Thyroid gland (tissue), 4 donors: ENCODE data around the gene ELMO3. TPM values are rescaled to one million over a fixed set of nuclear protein-coding genes. Genes with fewer than 3 reads are reported as not detected.
A peak's percentile ranks its signal among the peaks of the same experiment; 100 is the strongest.

ENCODE experiments used
- DNase-seq, 2 donors: peaks; one replicate each; pipeline ENCODE4 v3.0.0-alpha.2; 2019
- H3K27ac ChIP-seq, 3 donors: fragments of 200-600 bp; sonication (generic); 1 replicate in 2 of 3; 2 replicates in 1 of 3; pipeline ENCODE4 v1.5.1; 2016 to 2019; ENCODE audit warnings: mild to moderate bottlenecking in 1 of 3, moderate library complexity in 1 of 3
- H3K27me3 ChIP-seq: fragments of 200-600 bp; sonication (generic); one replicate; pipeline ENCODE4 v1.5.1; 2019
- H3K36me3 ChIP-seq, 2 donors: fragments of 200-600 bp; sonication (generic); one replicate each; pipeline ENCODE4 v1.5.1; 2016 to 2019
- H3K4me1 ChIP-seq, 2 donors: fragments of 200-600 bp; sonication (generic); one replicate each; pipeline ENCODE4 v1.5.1; 2017 to 2019
- H3K4me3 ChIP-seq, 3 donors: fragments of 200-600 bp; sonication (generic); replicated peaks in 1 of 3; 1 replicate in 2 of 3; 2 replicates in 1 of 3; pipeline ENCODE4 v1.5.1; 2016; ENCODE audit warnings: mild to moderate bottlenecking in 1 of 3
- H3K9me3 ChIP-seq: fragments of 200-600 bp; sonication (generic); one replicate; pipeline ENCODE4 v1.5.1; 2017
- POLR2A ChIP-seq, 2 donors: fragments of 450-650 bp; IDR thresholded peaks; one replicate each; pipeline ENCODE4 v1.6.1; 2017; ENCODE audit warnings: antibody characterized with exemption in 2 of 2, mild to moderate bottlenecking in 2 of 2, moderate library complexity in 1 of 2
- WGBS, 2 donors: methylation state at CpG; one replicate each; pipeline ENCODE4 v1.1.5; 2017; 5-methylcytosine and 5-hydroxymethylcytosine counted together
- intact Hi-C: fragments of 100-400 bp; cut with DNase I; formaldehyde crosslinking; loops from one replicate; pipeline ENCODE4 v1.15.1; 2023
- total RNA-seq, 4 donors: library from RNA; depleted of rRNA; stranded (reverse); fragments of >200 nt; gene quantifications; one replicate each; pipeline ENCODE4 v1.2.3, GENCODE V29; 2016
- TF ChIP-seq, protein P1 (sequence below), 6 experiments: fragments of 200-600 bp in 3 of 6; fragments of 450-650 bp in 3 of 6; sonication (generic) in 3 of 6; IDR thresholded peaks; one replicate each; pipeline ENCODE4 v1.5.1; 2016 to 2019; ENCODE audit warnings: antibody characterized with exemption in 6 of 6, mild to moderate bottlenecking in 2 of 6, inconsistent platforms in 1 of 6, moderate library complexity in 1 of 6

ELMO3 gene
- total RNA-seq, 4 donors from 2014 or later = 26.0 to 37.8 (median 30.0) TPM

DNA sequence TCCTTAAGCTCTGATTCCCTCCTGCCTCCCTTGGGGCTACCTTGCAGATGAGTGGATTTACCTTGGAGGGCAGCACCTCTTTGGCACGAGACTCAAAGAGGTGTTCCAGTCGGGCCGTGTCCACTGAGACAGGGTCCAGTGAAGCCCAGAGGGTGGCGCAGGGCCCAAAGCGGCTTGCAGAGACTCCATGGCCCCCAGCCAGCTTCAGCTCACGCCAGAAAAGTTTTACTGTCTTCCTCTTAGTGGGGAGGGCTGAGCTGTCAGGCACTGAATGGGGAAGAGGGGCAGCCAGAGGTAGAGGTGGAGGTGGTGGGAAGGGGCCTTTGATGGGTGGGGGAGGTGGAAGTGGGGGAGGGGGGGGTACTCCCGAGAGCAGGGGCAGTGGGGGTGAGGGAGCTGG lies 34.7 kb downstream of the ELMO3 start:
- DNase-seq = peak in 1 of 2 donors; percentile 42
- Histone ChIP-seq H3K36me3 (peaks cover 74 to 80% of the 10 kb centered on the region in 2 donors), H3K4me3 (no peak overlapping the region), H3K27ac (no peak overlapping the region), H3K9me3 (no peaks in the 10 kb centered on the region), H3K27me3 (no peaks in the 10 kb centered on the region), H3K4me1 (no peaks in the 10 kb centered on the region)
- WGBS, 2 donors = 63 to 65% methylated on average over 7 of the region's 7 CpGs
- intact Hi-C loops = no loop called here
- TF ChIP-seq POLR2A (IDR thresholded peaks at IDR 0.05) = no peak
- TF ChIP-seq, protein P1, sequence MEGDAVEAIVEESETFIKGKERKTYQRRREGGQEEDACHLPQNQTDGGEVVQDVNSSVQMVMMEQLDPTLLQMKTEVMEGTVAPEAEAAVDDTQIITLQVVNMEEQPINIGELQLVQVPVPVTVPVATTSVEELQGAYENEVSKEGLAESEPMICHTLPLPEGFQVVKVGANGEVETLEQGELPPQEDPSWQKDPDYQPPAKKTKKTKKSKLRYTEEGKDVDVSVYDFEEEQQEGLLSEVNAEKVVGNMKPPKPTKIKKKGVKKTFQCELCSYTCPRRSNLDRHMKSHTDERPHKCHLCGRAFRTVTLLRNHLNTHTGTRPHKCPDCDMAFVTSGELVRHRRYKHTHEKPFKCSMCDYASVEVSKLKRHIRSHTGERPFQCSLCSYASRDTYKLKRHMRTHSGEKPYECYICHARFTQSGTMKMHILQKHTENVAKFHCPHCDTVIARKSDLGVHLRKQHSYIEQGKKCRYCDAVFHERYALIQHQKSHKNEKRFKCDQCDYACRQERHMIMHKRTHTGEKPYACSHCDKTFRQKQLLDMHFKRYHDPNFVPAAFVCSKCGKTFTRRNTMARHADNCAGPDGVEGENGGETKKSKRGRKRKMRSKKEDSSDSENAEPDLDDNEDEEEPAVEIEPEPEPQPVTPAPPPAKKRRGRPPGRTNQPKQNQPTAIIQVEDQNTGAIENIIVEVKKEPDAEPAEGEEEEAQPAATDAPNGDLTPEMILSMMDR (IDR thresholded peaks at IDR 0.05) = no peak

DNA sequence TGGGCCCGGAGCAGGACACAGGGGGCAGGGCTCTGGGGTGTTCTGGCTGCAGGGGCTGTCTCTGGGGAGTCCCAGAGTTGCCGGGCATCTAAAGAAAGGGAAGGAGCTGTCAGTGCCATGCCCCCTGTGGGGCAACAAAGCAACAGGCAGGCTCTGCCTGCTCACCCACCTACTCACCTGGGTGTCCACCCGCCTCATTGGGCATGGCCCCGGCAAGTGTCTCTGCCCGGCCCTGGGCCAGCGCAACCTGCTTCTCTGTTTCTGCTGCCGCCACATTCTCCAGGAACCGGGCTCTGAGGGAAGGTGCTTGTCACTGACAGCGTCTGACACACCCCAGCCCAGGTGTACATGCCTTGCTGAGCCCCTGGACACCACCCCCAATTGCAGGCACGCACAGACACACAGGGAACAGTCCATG lies 35.3 kb downstream of the ELMO3 start:
- TF ChIP-seq, protein P1 (IDR thresholded peaks at IDR 0.05) = no peak
- TF ChIP-seq POLR2A (IDR thresholded peaks at IDR 0.05) = no peak
- no peak overlapping the region for H3K4me3 ChIP-seq
- no peak overlapping the region for H3K27ac ChIP-seq
- H3K36me3 ChIP-seq = peaks cover 72 to 80% of the 10 kb centered on the region in 2 donors
- 92 to 96% methylated on average over 9 to 10 of the region's 10 CpGs for WGBS, 2 donors
- intact Hi-C loops = no loop called here
- H3K4me1 ChIP-seq = no peaks in the 10 kb centered on the region
- H3K9me3 ChIP-seq = no peaks in the 10 kb centered on the region
- H3K27me3 ChIP-seq = no peaks in the 10 kb centered on the region
- no peak for DNase-seq

DNA sequence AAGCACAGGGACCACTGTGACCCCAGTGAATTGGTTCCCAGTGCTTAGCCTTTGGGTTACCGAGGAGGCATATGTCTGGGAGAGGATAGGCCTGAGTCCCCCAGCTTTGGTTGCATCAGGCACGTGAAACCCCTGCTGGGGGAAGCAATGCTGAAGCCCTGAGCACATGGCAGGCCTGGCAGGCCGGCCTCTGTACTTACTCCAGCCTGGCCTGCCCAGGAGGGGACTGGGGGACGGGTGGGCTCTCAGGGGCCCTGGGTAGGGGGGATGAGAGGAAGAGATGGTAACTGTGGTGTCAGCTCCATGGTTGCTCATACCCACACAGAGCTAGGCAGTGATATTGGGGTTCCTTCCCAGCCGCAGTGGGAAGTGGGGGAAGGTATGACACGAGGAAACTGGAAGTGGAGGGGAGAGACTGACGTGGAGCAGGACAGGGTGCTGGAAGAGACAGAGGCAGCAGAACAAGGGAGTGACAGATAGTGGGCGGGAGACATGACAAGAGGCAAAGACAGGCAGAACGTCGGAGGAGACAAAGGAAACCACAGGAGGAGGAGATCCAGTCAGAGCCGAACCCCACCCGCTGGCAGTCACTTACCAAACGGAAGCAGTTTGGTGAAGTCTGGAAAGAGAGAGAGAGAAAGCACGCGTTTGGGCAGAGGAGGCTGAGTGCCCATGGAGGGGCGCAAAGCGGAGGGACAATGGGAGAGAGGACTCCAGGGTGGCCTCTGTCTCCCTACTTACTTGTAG lies 37.1 kb downstream of the ELMO3 start:
- Histone ChIP-seq H3K36me3 (peaks cover 54 to 64% of the 10 kb centered on the region in 2 donors), H3K27ac (no peak overlapping the region)
- intact Hi-C loops = no loop called here

DNA sequence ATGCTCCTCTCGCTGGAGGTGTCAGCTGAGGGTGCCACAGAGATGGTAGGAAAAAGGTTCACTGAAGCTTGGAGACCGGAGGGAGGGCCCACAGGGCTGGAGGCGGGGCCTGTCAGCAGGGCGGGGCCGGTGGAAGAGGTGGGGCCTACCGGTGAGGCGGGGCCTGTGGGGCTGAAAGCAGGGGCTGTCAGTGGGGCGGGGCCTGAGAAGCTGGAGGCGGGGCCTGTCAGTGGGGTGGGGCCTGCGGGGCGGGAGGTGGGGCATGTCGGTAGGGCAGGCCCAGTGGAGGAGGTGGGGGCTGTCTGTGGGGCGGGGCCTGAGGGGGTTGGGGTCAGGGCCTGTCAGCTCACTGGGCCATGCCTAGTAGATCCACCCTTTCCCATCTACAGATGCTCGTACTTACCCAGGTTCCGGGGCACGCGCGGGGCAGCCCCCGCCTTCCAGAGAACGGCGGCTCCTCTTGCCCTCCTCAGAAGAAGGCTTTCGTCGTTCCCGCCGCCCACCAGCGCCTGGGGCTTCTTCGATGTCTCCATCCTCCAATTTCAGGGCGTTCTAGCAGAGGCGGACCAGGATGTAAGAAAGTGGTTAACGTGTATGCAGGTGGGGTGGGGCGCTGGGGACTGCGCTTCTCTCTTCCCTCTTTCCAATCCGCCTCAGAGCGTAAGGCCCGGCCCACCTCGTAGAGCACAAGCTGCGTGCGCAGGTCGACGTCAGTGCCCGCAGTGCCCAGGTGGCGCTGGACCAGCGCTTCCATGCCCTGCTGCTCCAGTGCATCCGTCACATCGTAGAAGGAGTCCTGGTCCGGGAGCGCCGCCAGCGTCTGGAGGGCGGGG lies 37.8 kb downstream of the ELMO3 start:
- Histone ChIP-seq H3K27ac (no peak overlapping the region), H3K9me3 (no peaks in the 10 kb centered on the region)

More for the DNA sequence above, 37.1 kb downstream of the ELMO3 start:
- Histone ChIP-seq H3K4me1 (peaks cover 13 to 15% of the 10 kb centered on the region in 2 donors), H3K4me3 (no peak overlapping the region), H3K27me3 (no peaks in the 10 kb centered on the region), H3K9me3 (no peaks in the 10 kb centered on the region)
- DNase-seq = no peak
- TF ChIP-seq, protein P1 (IDR thresholded peaks at IDR 0.05) = no peak
- WGBS, 2 donors = 87 to 89% methylated on average over 17 of the region's 17 CpGs

More for the DNA sequence above, 37.8 kb downstream of the ELMO3 start:
- WGBS, 2 donors = 87 to 88% methylated on average over 45 to 47 of the region's 50 CpGs
- H3K36me3 ChIP-seq = peaks cover 46 to 56% of the 10 kb centered on the region in 2 donors
- no peak for TF ChIP-seq POLR2A (IDR thresholded peaks at IDR 0.05)
- TF ChIP-seq, protein P1 (IDR thresholded peaks at IDR 0.05) = no peak
- H3K4me3 ChIP-seq = no peak overlapping the region
- peaks cover 21 to 22% of the 10 kb centered on the region in 2 donors for H3K4me1 ChIP-seq
- peak in 1 of 2 donors; percentile 17 for DNase-seq
- intact Hi-C loops = no loop called here
- no peaks in the 10 kb centered on the region for H3K27me3 ChIP-seq
